Measurements from ENCODE around the gene PARD6G.

Gene PARD6G

GRCh38 chr18:80254971-80255500, 7.7 kb upstream of the PARD6G start:
- Mint-ChIP-seq H3K4me1 (peaks cover 10% of the 10 kb centered on the region), H3K27me3 (ENCODE audit: low read depth, poor library complexity) (peaks cover 18% of the 10 kb centered on the region), H3K27ac (no peak overlapping the region), H3K36me3 (ENCODE audit: low read depth) (no peaks in the 10 kb centered on the region), H3K4me3 (no peak overlapping the region), H3K9me3 (peaks cover 46% of the 10 kb centered on the region)
- no peak for DNase-seq
- no peak for TF ChIP-seq CTCF (IDR thresholded peaks at IDR 0.05)

- Mint-ChIP-seq H3K4me1 (peaks cover 10% of the 10 kb centered on the region), H3K27me3 (ENCODE audit: low read depth, poor library complexity) (peaks cover 23% of the 10 kb centered on the region)
- DNase-seq: no peak
These were observed 6.7 kb upstream of the PARD6G start for GRCh38 chr18:80253871-80254492.

DNA sequence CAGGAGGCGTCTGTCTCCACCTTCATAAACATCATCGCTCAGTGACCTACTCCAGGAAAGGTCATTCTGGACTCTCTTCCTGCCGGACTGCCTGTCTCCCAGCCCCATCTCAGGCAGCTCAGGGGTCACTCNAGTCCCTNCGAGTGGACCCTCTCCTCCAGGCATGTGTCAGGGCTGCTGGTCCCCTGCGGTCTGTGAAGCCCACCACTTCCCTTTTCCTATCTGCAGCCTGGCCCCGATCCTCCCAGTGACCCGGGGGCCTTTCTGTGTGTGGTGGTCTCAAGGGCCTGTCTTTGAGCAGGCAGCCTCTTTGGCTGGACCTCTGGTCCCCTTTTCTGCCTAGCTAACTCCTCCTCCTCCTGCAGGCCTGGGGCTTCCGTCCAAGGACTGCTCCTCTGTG, 5.9 kb upstream of the PARD6G start:
- DNase-seq: no peak
- Mint-ChIP-seq H3K4me1 (peaks cover 10% of the 10 kb centered on the region), H3K4me3 (no peak overlapping the region), H3K9me3 (peaks cover 46% of the 10 kb centered on the region), H3K27me3 (ENCODE audit: low read depth, poor library complexity) (peaks cover 27% of the 10 kb centered on the region), H3K27ac (no peak overlapping the region), H3K36me3 (ENCODE audit: low read depth) (no peaks in the 10 kb centered on the region)
- no peak for TF ChIP-seq CTCF (IDR thresholded peaks at IDR 0.05)

More at GRCh38 chr18:80253871-80254492, 6.7 kb upstream of the PARD6G start:
- Mint-ChIP-seq H3K4me3 (no peak overlapping the region), H3K27ac (no peak overlapping the region), H3K36me3 (ENCODE audit: low read depth) (no peaks in the 10 kb centered on the region), H3K9me3 (peaks cover 46% of the 10 kb centered on the region)
- no peak for TF ChIP-seq CTCF (IDR thresholded peaks at IDR 0.05)

GRCh38 chr18:80252136-80252535, 4.8 kb upstream of the PARD6G start:
- H3K36me3 Mint-ChIP-seq (ENCODE audit: low read depth): no peaks in the 10 kb centered on the region
- no peak for TF ChIP-seq CTCF (IDR thresholded peaks at IDR 0.05)
- H3K4me3 Mint-ChIP-seq: no peak overlapping the region
- DNase-seq: no peak
- H3K9me3 Mint-ChIP-seq: peaks cover 36% of the 10 kb centered on the region
- peaks cover 10% of the 10 kb centered on the region for H3K4me1 Mint-ChIP-seq
- no peak overlapping the region for H3K27ac Mint-ChIP-seq
- H3K27me3 Mint-ChIP-seq (ENCODE audit: low read depth, poor library complexity): peaks cover 26% of the 10 kb centered on the region

DNA sequence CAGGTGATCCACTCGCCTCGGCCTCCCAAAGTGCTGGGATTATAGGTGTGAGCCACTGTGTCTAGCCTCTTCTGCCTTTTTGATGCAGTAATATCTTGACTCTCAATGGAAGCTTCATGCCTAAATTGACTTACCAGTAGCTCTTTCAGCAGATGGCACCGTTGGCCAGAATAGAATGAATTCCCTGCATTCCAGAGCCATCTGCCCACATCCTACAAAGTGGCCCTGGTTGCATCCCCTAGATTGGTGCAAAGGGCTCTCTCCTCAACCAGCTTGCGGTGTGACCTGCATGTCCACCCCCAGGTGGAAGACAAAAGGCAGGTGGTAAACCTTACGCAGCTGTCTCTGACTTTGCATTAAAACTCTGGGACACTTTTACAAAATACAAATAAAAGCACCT, 4.4 kb upstream of the PARD6G start:
- peaks cover 10% of the 10 kb centered on the region for H3K4me1 Mint-ChIP-seq
- H3K9me3 Mint-ChIP-seq: peaks cover 32% of the 10 kb centered on the region
- DNase-seq: no peak
- H3K4me3 Mint-ChIP-seq: no peak overlapping the region
- H3K27ac Mint-ChIP-seq: no peak overlapping the region
- no peaks in the 10 kb centered on the region for H3K36me3 Mint-ChIP-seq (ENCODE audit: low read depth)
- no peak for TF ChIP-seq CTCF (IDR thresholded peaks at IDR 0.05)
- H3K27me3 Mint-ChIP-seq (ENCODE audit: low read depth, poor library complexity): peaks cover 25% of the 10 kb centered on the region
